HPDE6-E6E7 (cell line): ENCODE measurements around the gene CLIC4.
"Not testable (repeated sequence)": the region's sequence is repeated elsewhere in the genome, so short reads cannot be mapped to it uniquely, and the experiment has no call there.

ENCODE experiments used
- DNase-seq: peaks from one replicate; pipeline ENCODE4 v3.0.0; 2011; ENCODE audit warnings: missing footprints; ENCODE audit errors: extremely low spot score

CLIC4 gene

GRCh38 chr1:24811494-24811893, 66.2 kb downstream of the CLIC4 start:
- DNase-seq = not testable (repeated sequence)

- not testable (repeated sequence) for DNase-seq
Measured at GRCh38 chr1:24820221-24820620, 75.0 kb downstream of the CLIC4 start.

GRCh38 chr1:24822887-24823286, 77.6 kb downstream of the CLIC4 start:
- DNase-seq = no peak

GRCh38 chr1:24823486-24823885, 78.2 kb downstream of the CLIC4 start:
- DNase-seq = not testable (repeated sequence)

- no peak for DNase-seq
Measured at GRCh38 chr1:24825174-24825573, 79.9 kb downstream of the CLIC4 start.

- DNase-seq = no peak
Measured at GRCh38 chr1:24826510-24826909, 81.3 kb downstream of the CLIC4 start.

- no peak for DNase-seq
Measured at GRCh38 chr1:24827379-24828135, 82.3 kb downstream of the CLIC4 start.

GRCh38 chr1:24828183-24828886, 83.1 kb downstream of the CLIC4 start:
- no peak for DNase-seq

GRCh38 chr1:24828887-24829192, 83.6 kb downstream of the CLIC4 start:
- DNase-seq = no peak

GRCh38 chr1:24830680-24831272, 85.5 kb downstream of the CLIC4 start:
- peak; percentile 35 for DNase-seq

- DNase-seq = no peak
Measured at GRCh38 chr1:24841593-24841992, 96.3 kb downstream of the CLIC4 start.

- no peak for DNase-seq
Measured at GRCh38 chr1:24846671-24847070, 101.4 kb downstream of the CLIC4 start.

- DNase-seq = peak; percentile 72
Measured at GRCh38 chr1:24847995-24848881, 103.0 kb downstream of the CLIC4 start.

GRCh38 chr1:24849672-24850295, 104.5 kb downstream of the CLIC4 start:
- no peak for DNase-seq

GRCh38 chr1:24850328-24850920, 105.2 kb downstream of the CLIC4 start:
- no peak for DNase-seq

GRCh38 chr1:24853649-24854048, 108.4 kb downstream of the CLIC4 start:
- DNase-seq = no peak

GRCh38 chr1:24855474-24855873, 110.2 kb downstream of the CLIC4 start:
- DNase-seq = no peak

GRCh38 chr1:24856787-24857506, 111.7 kb downstream of the CLIC4 start:
- no peak for DNase-seq

- DNase-seq = no peak
Measured at GRCh38 chr1:24857507-24858133, 112.4 kb downstream of the CLIC4 start.

- DNase-seq = no peak
Measured at GRCh38 chr1:24858277-24858676, 113.0 kb downstream of the CLIC4 start.
